Measurements from ENCODE around the gene AHCYL2. TPM values are rescaled to one million over a fixed set of nuclear protein-coding genes. Genes with fewer than 3 reads are reported as not detected.

Gene AHCYL2
- total RNA-seq, 1 experiment from 2014 or later, result 25.6 TPM

GRCh38 chr7:129393255-129393654 lies 168.4 kb downstream of the AHCYL2 start:
- TF ChIP-seq ZNF121 (CRISPR knock-in tag; IDR thresholded peaks at IDR 0.05) (no peak), NFE2L1 (CRISPR knock-in tag; IDR thresholded peaks at IDR 0.05) (no peak), ZNF423 (CRISPR knock-in tag; IDR thresholded peaks at IDR 0.05) (no peak), PRRX2 (CRISPR knock-in tag; IDR thresholded peaks at IDR 0.05) (no peak), TEAD1 (CRISPR knock-in tag; IDR thresholded peaks at IDR 0.05) (no peak), JUN (CRISPR knock-in tag; IDR thresholded peaks at IDR 0.05) (no peak), FOXJ3 (CRISPR knock-in tag; IDR thresholded peaks at IDR 0.05; ENCODE audit: borderline replicate concordance) (no peak), USF2 (CRISPR knock-in tag; IDR thresholded peaks at IDR 0.05) (no peak), RORB (CRISPR knock-in tag; IDR thresholded peaks at IDR 0.05) (no peak), OVOL2 (CRISPR knock-in tag; IDR thresholded peaks at IDR 0.05; ENCODE audit: borderline replicate concordance) (no peak), EMX1 (CRISPR knock-in tag; IDR thresholded peaks at IDR 0.05) (no peak), HMGA2 (CRISPR knock-in tag; IDR thresholded peaks at IDR 0.05) (no peak)
- TF ChIP-seq, protein P1, sequence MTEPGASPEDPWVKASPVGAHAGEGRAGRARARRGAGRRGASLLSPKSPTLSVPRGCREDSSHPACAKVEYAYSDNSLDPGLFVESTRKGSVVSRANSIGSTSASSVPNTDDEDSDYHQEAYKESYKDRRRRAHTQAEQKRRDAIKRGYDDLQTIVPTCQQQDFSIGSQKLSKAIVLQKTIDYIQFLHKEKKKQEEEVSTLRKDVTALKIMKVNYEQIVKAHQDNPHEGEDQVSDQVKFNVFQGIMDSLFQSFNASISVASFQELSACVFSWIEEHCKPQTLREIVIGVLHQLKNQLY (CRISPR knock-in tag; IDR thresholded peaks at IDR 0.05), result no peak
- TF ChIP-seq, protein P2, sequence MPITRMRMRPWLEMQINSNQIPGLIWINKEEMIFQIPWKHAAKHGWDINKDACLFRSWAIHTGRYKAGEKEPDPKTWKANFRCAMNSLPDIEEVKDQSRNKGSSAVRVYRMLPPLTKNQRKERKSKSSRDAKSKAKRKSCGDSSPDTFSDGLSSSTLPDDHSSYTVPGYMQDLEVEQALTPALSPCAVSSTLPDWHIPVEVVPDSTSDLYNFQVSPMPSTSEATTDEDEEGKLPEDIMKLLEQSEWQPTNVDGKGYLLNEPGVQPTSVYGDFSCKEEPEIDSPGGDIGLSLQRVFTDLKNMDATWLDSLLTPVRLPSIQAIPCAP (CRISPR knock-in tag; IDR thresholded peaks at IDR 0.05), result no peak
- DNase-seq (ENCODE audit: low spot score) (no peak), ATAC-seq (no peak)
- Mint-ChIP-seq H3K27me3 (ENCODE audit: low read depth) (no peaks in the 10 kb centered on the region), H3K4me3 (no peak overlapping the region), H3K4me1 (peaks cover 10% of the 10 kb centered on the region), H3K9me3 (no peaks in the 10 kb centered on the region), H3K36me3 (0 out of 2 replicates have a peak, but pooled peaks cover 4% of the 10 kb centered on the region), H3K27ac (no peak overlapping the region)
- ChIA-PET POLR2A (no interaction called here), CTCF (no interaction called here)

DNA sequence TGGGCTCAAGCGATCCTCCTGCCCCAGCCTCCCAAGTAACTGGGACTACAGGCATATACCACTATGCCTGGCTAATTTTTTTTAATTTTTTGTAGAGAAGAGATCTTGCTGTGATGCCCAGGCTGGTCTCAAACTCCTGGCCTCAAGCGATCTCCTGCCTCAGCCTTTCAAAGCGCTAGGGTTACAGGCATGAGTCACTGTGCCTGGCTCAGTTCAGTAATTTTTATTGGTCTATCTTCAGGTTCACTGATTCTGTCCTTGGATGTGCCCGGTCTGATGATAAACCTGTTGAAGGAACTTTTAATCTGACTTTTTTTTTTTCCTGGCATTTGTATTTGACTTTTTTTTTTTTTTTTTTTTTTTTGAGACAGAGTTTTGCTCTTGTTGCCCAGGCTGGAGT lies 169.3 kb downstream of the AHCYL2 start:
- H3K9me3 Mint-ChIP-seq, result no peaks in the 10 kb centered on the region
- ChIA-PET CTCF (no interaction called here), POLR2A (no interaction called here)
- DNase-seq (ENCODE audit: low spot score), result no peak
- H3K4me3 Mint-ChIP-seq, result no peak overlapping the region
- no peak overlapping the region for H3K27ac Mint-ChIP-seq
- ATAC-seq, result no peak
- TF ChIP-seq TCF7 (CRISPR knock-in tag; IDR thresholded peaks at IDR 0.05; ENCODE audit: low read depth) (no peak), ZNF263 (CRISPR knock-in tag; IDR thresholded peaks at IDR 0.05; ENCODE audit: low read depth) (no peak), NR3C1 (CRISPR knock-in tag; conservative IDR thresholded peaks at IDR 0.05; ENCODE audit: low read depth) (no peak), ZSCAN18 (CRISPR knock-in tag; IDR thresholded peaks at IDR 0.05) (no peak), CDX4 (CRISPR knock-in tag; IDR thresholded peaks at IDR 0.05; ENCODE audit: borderline replicate concordance) (no peak), PREB (CRISPR knock-in tag; IDR thresholded peaks at IDR 0.05; ENCODE audit: borderline replicate concordance) (no peak), ZNF138 (CRISPR knock-in tag; conservative IDR thresholded peaks at IDR 0.05) (no peak), NR1H2 (CRISPR knock-in tag; IDR thresholded peaks at IDR 0.05) (no peak), ZNF317 (CRISPR knock-in tag; IDR thresholded peaks at IDR 0.05; ENCODE audit: borderline replicate concordance, low read depth) (no peak)
- TF ChIP-seq, protein P3, sequence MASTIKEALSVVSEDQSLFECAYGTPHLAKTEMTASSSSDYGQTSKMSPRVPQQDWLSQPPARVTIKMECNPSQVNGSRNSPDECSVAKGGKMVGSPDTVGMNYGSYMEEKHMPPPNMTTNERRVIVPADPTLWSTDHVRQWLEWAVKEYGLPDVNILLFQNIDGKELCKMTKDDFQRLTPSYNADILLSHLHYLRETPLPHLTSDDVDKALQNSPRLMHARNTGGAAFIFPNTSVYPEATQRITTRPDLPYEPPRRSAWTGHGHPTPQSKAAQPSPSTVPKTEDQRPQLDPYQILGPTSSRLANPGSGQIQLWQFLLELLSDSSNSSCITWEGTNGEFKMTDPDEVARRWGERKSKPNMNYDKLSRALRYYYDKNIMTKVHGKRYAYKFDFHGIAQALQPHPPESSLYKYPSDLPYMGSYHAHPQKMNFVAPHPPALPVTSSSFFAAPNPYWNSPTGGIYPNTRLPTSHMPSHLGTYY (CRISPR knock-in tag; IDR thresholded peaks at IDR 0.05), result no peak
- no peaks in the 10 kb centered on the region for H3K27me3 Mint-ChIP-seq (ENCODE audit: low read depth)
- H3K36me3 Mint-ChIP-seq, result 0 out of 2 replicates have a peak, but pooled peaks cover 4% of the 10 kb centered on the region
- H3K4me1 Mint-ChIP-seq, result 0 out of 2 replicates have a peak, but pooled peaks cover 4% of the 10 kb centered on the region
